ENCODE results near the gene IFI6.

IFI6 gene

GRCh38 chr1:27665016-27665651, 6.9 kb downstream of the IFI6 start:
- TF ChIP-seq, protein P1, sequence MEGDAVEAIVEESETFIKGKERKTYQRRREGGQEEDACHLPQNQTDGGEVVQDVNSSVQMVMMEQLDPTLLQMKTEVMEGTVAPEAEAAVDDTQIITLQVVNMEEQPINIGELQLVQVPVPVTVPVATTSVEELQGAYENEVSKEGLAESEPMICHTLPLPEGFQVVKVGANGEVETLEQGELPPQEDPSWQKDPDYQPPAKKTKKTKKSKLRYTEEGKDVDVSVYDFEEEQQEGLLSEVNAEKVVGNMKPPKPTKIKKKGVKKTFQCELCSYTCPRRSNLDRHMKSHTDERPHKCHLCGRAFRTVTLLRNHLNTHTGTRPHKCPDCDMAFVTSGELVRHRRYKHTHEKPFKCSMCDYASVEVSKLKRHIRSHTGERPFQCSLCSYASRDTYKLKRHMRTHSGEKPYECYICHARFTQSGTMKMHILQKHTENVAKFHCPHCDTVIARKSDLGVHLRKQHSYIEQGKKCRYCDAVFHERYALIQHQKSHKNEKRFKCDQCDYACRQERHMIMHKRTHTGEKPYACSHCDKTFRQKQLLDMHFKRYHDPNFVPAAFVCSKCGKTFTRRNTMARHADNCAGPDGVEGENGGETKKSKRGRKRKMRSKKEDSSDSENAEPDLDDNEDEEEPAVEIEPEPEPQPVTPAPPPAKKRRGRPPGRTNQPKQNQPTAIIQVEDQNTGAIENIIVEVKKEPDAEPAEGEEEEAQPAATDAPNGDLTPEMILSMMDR (conservative IDR thresholded peaks at IDR 0.05; ENCODE audit: low read depth) = no peak
- no peak overlapping the region for H3K27ac ChIP-seq
- ChIA-PET CTCF (no interaction called here), POLR2A (ENCODE audit: low non-redundant PET) (no interaction called here)
- DNase-seq (ENCODE audit: low spot score) = no peak

DNA sequence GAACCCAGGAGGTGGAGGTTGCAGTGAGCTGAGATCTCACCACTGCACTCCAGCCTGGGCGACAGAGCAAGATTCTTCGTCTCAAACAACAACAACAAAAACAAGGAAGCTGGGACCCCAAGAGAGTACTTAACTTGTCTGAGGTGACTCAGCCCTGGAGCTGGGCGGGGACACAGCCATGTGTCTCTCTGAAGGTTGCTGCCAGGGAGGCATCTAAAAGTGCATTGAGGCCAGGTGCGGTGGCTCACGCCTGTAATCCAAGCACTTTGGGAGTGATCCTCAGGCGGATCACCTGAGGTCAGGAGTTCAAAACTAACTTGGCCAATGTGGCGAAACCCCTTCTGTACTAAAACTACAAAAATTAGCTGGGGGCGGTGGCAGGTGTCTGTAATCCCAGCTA, 7.7 kb downstream of the IFI6 start:
- DNase-seq (ENCODE audit: low spot score) = no peak
- ChIA-PET CTCF (interaction anchor here (0.6 to 0.9 kb wide), 4 partner anchors 50 to 108 kb away, joined by 3 read pairs; no protein-coding TSS in a partner anchor), POLR2A (ENCODE audit: low non-redundant PET) (no interaction called here)
- TF ChIP-seq, protein P1 (conservative IDR thresholded peaks at IDR 0.05; ENCODE audit: low read depth) = no peak
- H3K27ac ChIP-seq = peak overlapping the region; percentile 17; the same call in 1 of the 2 replicates

DNA sequence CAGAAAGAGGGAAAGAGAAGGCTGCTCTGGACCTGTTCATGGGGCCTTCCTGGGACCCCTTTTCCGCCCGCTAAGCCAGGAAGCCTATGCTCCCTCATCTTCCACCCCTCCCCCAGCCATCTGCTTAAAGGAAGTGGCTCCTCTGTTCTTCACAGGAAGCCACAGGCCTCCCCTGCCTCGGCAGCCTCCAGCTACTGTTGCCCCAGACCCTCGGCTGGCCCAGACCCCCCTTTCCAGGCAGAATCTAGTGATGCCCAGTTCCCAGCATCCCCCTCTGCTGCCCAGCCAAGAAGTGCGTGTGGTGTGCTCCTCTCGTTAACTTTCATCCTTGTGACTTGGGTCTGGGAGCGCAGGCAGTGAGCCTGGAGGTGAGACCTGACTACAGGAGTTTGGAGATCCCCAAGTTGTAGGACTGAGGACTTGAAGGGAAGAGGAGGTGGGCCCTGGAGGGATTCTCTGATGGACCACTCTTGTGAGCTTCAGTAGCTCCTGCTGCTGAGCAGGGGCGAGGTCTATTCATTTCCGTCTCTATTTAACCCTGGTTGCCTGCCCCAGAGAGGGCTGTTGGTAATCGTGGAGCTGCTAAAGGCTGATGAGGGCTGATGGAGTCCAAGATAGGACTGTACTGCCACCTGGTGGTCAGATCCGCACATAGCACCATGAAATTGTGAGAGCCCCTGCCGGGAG, 9.1 kb downstream of the IFI6 start:
- H3K27ac ChIP-seq = peak overlapping the region; percentile 48
- DNase-seq (ENCODE audit: low spot score) = peak; percentile 77
- ChIA-PET CTCF (interaction anchor here (0.6 to 3.8 kb wide), 16 partner anchors 9 to 362 kb away, joined by 3 to 51 read pairs (median 4); partner anchors contain the start of genes AHDC1 and IFI6), POLR2A (ENCODE audit: low non-redundant PET) (no interaction called here)
- TF ChIP-seq, protein P1 (conservative IDR thresholded peaks at IDR 0.05; ENCODE audit: low read depth) = peak; percentile 91

- POLR2A ChIA-PET (ENCODE audit: low non-redundant PET) = no interaction called here
- DNase-seq (ENCODE audit: low spot score) = no peak
- peak overlapping the region; percentile 48 for H3K27ac ChIP-seq
- TF ChIP-seq, protein P1 (conservative IDR thresholded peaks at IDR 0.05; ENCODE audit: low read depth) = no peak
- CTCF ChIA-PET = interaction anchor here (0.8 to 3.8 kb wide), 4 partner anchors 39 to 361 kb away, joined by 3 to 51 read pairs (median 5); no protein-coding TSS in a partner anchor
Observed at GRCh38 chr1:27662261-27662660, 9.7 kb downstream of the IFI6 start.

- H3K27ac ChIP-seq = no peak overlapping the region
- no peak for DNase-seq (ENCODE audit: low spot score)
- ChIA-PET CTCF (interaction anchor here (0.6 to 3.8 kb wide), 4 partner anchors 22 to 721 kb away, joined by 3 to 51 read pairs (median 4); no protein-coding TSS in a partner anchor), POLR2A (ENCODE audit: low non-redundant PET) (interaction anchor here (0.6 kb wide), 1 partner anchor 44 kb away, joined by 3 read pairs; no protein-coding TSS in a partner anchor)
- TF ChIP-seq, protein P1 (conservative IDR thresholded peaks at IDR 0.05; ENCODE audit: low read depth) = no peak
Observed at GRCh38 chr1:27661412-27662075, 10.4 kb downstream of the IFI6 start.

DNA sequence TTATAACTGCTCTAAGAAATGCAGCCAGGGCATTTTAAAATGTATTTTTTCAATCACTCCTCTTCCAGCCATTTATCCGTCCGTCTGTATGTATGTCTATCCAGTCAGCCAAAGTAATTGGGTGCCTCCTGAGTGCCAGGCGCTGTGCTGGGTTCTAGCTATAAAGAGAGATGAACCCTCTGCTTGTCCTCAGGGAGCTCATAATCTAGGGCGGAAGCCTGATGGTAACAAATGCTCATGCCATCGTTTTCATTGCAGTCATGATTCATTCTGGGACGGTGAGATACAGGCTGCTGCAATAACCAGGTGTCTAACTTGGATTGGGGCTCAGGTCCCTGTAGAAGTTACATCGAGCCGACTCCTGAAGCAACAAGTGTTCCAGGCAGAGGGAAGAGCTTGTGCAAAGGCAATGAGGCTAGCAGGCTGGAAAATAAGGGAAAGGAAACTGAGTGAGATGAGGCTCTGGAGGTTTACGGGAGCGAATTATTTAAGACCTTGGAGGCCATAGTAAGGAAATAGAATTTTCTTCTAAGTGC, 11.6 kb downstream of the IFI6 start:
- CTCF ChIA-PET = interaction anchor here (3.8 kb wide), 1 partner anchor 52 kb away, joined by 51 read pairs; no protein-coding TSS in a partner anchor
- POLR2A ChIA-PET (ENCODE audit: low non-redundant PET) = no interaction called here
- TF ChIP-seq, protein P1 (conservative IDR thresholded peaks at IDR 0.05; ENCODE audit: low read depth) = no peak
- no peak for DNase-seq (ENCODE audit: low spot score)
- H3K27ac ChIP-seq = peak overlapping the region; percentile 90
